Type B pancreatic cell (in vitro differentiated cells): ENCODE data around the gene SERPINB2. TPM values are rescaled to one million over a fixed set of nuclear protein-coding genes. Genes with fewer than 3 reads are reported as not detected.

ENCODE experiments used
- DNase-seq: peaks from one replicate; pipeline ENCODE4 v3.0.0; 2021; ENCODE audit warnings: mixed read lengths; ENCODE audit not compliant: unreplicated experiment; ENCODE audit errors: extremely low spot score
- H3K27ac Mint-ChIP-seq: 2 replicates; pipeline ENCODE4 v1.8.0; 2021; ENCODE audit warnings: mild to moderate bottlenecking, mixed read lengths
- H3K27me3 Mint-ChIP-seq: 2 replicates; pipeline ENCODE4 v1.8.0; 2021; ENCODE audit warnings: mixed read lengths
- H3K36me3 Mint-ChIP-seq: 2 replicates; pipeline ENCODE4 v1.8.0; 2021; ENCODE audit warnings: mixed read lengths
- H3K4me1 Mint-ChIP-seq: one replicate; pipeline ENCODE4 v1.8.0; 2021; ENCODE audit warnings: mixed read lengths; ENCODE audit not compliant: unreplicated experiment
- H3K4me3 Mint-ChIP-seq: 2 replicates; pipeline ENCODE4 v1.8.0; 2021; ENCODE audit warnings: mild to moderate bottlenecking, mixed read lengths
- H3K9me3 Mint-ChIP-seq: 2 replicates; pipeline ENCODE4 v1.8.0; 2021; ENCODE audit warnings: mixed read lengths
- total RNA-seq: library from RNA; stranded (reverse); gene quantifications from 2 replicates; pipeline ENCODE4 v1.2.1, GENCODE V29; 2021; ENCODE audit warnings: low replicate concordance
- TF ChIP-seq, protein P1 (sequence below): fragments of 200-600 bp; sonication (generic); conservative IDR thresholded peaks from 2 replicates; pipeline ENCODE4 v1.5.0; 2021; ENCODE audit warnings: antibody characterized with exemption, mild to moderate bottlenecking

SERPINB2 gene
- total RNA-seq, 1 donor from 2014 or later = 45.2 TPM

GRCh38 chr18:63868546-63868945, 19.0 kb upstream of the SERPINB2 start:
- Mint-ChIP-seq H3K27ac (peak overlapping the region; percentile 96), H3K4me3 (no peak overlapping the region), H3K9me3 (peaks cover 4% of the 10 kb centered on the region), H3K4me1 (no peaks in the 10 kb centered on the region), H3K27me3 (no peaks in the 10 kb centered on the region), H3K36me3 (no peaks in the 10 kb centered on the region)
- no peak for DNase-seq
- TF ChIP-seq, protein P1, sequence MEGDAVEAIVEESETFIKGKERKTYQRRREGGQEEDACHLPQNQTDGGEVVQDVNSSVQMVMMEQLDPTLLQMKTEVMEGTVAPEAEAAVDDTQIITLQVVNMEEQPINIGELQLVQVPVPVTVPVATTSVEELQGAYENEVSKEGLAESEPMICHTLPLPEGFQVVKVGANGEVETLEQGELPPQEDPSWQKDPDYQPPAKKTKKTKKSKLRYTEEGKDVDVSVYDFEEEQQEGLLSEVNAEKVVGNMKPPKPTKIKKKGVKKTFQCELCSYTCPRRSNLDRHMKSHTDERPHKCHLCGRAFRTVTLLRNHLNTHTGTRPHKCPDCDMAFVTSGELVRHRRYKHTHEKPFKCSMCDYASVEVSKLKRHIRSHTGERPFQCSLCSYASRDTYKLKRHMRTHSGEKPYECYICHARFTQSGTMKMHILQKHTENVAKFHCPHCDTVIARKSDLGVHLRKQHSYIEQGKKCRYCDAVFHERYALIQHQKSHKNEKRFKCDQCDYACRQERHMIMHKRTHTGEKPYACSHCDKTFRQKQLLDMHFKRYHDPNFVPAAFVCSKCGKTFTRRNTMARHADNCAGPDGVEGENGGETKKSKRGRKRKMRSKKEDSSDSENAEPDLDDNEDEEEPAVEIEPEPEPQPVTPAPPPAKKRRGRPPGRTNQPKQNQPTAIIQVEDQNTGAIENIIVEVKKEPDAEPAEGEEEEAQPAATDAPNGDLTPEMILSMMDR = no peak

DNA sequence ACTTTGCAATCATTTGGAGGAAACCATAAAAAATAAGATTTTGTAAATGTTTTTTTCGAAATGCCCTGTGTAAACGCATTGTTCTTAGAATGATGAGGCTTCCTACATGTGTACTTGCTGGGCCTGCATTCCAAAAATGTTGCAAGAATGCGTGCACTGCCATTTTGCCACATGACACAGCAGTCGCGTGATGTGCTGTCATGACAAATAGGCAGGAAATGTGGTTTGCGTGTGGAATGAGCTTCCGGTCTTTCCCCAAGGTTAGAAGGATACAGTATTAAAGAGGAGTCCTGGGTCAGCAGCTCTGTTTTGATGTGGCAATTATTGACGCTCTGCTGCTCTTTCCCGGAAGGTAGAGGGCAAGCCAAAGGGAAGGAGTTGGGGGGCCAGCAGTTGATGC, 18.1 kb upstream of the SERPINB2 start:
- no peak for DNase-seq
- H3K9me3 Mint-ChIP-seq = peaks cover 4% of the 10 kb centered on the region
- no peaks in the 10 kb centered on the region for H3K4me1 Mint-ChIP-seq
- TF ChIP-seq, protein P1 = no peak
- H3K27ac Mint-ChIP-seq = peak overlapping the region; percentile 77
- no peaks in the 10 kb centered on the region for H3K27me3 Mint-ChIP-seq
- H3K36me3 Mint-ChIP-seq = no peaks in the 10 kb centered on the region
- no peak overlapping the region for H3K4me3 Mint-ChIP-seq

DNA sequence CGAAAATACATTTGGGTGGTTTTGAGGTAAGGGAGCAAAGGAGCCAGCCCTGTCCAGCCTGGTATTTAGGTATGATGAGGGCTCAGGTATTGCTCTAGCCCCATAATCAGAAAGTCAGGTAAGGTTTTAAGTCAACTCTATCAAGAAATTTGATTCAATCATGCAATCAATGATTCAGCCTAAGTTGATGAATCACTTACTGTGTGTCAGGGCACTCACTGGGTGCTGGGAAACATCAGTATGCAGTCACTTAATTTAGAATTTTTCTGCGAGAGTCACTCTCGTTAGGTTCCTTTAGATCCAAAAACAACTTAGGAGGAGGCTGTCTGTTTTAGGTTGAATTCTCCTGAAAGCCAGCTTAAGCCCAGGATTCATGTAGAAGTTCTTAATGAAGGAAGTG, 17.7 kb upstream of the SERPINB2 start:
- TF ChIP-seq, protein P1 = no peak
- Mint-ChIP-seq H3K4me3 (no peak overlapping the region), H3K4me1 (no peaks in the 10 kb centered on the region), H3K36me3 (no peaks in the 10 kb centered on the region), H3K9me3 (peaks cover 4% of the 10 kb centered on the region), H3K27me3 (no peaks in the 10 kb centered on the region), H3K27ac (peak overlapping the region; percentile 77)
- no peak for DNase-seq

- TF ChIP-seq, protein P1 = no peak
- Mint-ChIP-seq H3K36me3 (no peaks in the 10 kb centered on the region), H3K4me3 (no peak overlapping the region), H3K4me1 (no peaks in the 10 kb centered on the region), H3K9me3 (peaks cover 4% of the 10 kb centered on the region), H3K27me3 (no peaks in the 10 kb centered on the region), H3K27ac (no peak overlapping the region)
- DNase-seq = no peak
Observed at GRCh38 chr18:63871836-63872235, 15.7 kb upstream of the SERPINB2 start.

- Mint-ChIP-seq H3K27ac (no peak overlapping the region), H3K9me3 (peaks cover 4% of the 10 kb centered on the region), H3K27me3 (no peaks in the 10 kb centered on the region), H3K4me1 (no peaks in the 10 kb centered on the region), H3K4me3 (no peak overlapping the region), H3K36me3 (no peaks in the 10 kb centered on the region)
- TF ChIP-seq, protein P1 = no peak
- no peak for DNase-seq
Observed at GRCh38 chr18:63872586-63872985, 14.9 kb upstream of the SERPINB2 start.

GRCh38 chr18:63878343-63878742, 9.2 kb upstream of the SERPINB2 start:
- no peaks in the 10 kb centered on the region for H3K4me1 Mint-ChIP-seq
- H3K4me3 Mint-ChIP-seq = no peak overlapping the region
- no peaks in the 10 kb centered on the region for H3K9me3 Mint-ChIP-seq
- H3K27me3 Mint-ChIP-seq = no peaks in the 10 kb centered on the region
- peak overlapping the region; percentile 15 for H3K27ac Mint-ChIP-seq
- no peak for DNase-seq
- TF ChIP-seq, protein P1 = no peak
- H3K36me3 Mint-ChIP-seq = no peaks in the 10 kb centered on the region
